Measurements from ENCODE around the gene CPNE6.
A peak's percentile ranks its signal among the peaks of the same experiment; 100 is the strongest.
"Not testable (repeated sequence)": the region's sequence is repeated elsewhere in the genome, so short reads cannot be mapped to it uniquely, and the experiment has no call there.

The CPNE6 gene

DNA sequence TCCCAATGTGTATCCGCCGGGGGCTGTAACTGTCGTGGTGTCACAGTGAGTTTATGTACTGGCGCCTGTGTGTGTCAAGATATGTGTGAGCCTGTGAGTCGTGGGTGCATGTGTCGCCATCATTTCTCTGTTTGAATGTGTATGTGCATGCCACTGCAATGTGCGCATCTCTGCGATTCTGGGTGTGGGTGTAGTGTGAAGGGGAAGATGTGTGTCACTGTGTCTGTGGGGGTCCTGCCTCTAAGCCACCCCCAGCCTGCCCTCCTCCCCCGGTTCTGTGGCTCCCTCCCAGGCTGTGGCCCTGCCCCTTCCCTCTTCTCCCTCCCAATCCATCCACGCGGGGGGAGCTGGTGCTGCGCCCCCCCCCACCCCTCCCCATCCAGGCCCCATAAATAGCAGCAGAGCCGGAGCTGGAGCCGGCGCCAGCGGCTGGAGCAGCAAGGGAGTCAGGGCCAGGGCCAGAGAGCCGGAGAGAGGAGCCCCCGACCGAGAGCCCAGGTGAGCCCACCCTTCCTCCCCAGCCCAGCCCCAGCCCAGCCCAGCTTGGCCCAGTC, at the start of gene CPNE6:
Gene CPNE6, plus strand, starts transcription at position 419 of the 554 bp plus-strand sequence. CDS start 1,375 bp downstream, outside the sequence.
- no peak for DNase-seq

DNA sequence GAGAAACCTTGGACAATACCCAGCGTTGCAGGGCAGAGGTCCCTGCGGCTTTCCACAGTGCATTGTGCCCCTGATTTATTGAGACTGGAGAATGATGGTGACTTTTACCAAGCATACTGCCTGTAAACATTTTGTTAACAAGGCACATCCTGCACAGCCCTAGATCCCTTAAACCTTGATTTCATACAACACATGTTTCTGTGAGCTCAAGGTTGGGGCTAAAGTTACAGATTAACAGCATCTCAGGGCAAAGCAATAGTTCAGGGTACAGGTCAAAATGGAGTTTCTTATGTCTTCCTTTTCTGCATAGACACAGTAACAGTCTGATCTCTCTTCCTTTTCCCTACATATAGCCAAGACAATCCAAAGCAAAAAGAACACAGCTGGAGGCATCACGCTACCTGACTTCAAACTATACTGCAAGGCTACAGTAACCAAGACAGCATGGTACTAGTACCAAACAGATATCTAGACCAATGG, 46.4 kb upstream of the CPNE6 start:
- not testable (repeated sequence) for DNase-seq

DNA sequence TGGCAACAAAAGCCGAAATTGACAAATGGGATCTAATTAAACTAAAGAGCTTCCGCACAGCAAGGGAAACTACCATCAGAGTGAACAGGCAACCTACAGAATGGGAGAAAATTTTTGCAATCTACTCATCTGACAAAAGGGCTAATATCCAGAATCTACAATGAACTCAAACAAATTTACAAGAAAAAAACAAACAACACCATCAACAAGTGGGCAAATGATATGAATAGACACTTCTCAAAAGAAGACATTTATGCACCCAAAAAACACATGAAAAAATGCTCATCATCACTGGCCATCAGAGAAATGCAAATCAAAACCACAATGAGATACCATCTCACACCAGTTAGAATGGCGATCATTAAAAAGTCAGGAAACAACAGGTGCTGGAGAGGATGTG, 41.7 kb upstream of the CPNE6 start:
- DNase-seq: not testable (repeated sequence)

DNA sequence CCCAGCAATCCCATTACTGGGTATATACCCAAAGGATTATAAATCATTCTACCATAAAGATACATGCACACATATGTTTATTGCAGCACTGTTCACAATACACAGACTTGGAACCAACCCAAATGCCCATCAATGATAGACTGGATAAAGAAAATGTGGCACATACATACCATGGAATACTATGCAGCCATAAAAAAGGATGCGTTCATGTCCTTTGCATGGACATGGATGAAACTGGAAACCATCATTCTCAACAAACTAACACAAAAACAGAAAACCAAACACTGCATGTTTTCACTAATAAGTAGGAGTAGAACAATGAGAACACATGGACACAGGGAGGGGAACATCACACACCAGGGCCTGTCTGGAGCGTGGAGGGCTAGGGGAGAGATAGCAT, 40.0 kb upstream of the CPNE6 start:
- not testable (repeated sequence) for DNase-seq

DNA sequence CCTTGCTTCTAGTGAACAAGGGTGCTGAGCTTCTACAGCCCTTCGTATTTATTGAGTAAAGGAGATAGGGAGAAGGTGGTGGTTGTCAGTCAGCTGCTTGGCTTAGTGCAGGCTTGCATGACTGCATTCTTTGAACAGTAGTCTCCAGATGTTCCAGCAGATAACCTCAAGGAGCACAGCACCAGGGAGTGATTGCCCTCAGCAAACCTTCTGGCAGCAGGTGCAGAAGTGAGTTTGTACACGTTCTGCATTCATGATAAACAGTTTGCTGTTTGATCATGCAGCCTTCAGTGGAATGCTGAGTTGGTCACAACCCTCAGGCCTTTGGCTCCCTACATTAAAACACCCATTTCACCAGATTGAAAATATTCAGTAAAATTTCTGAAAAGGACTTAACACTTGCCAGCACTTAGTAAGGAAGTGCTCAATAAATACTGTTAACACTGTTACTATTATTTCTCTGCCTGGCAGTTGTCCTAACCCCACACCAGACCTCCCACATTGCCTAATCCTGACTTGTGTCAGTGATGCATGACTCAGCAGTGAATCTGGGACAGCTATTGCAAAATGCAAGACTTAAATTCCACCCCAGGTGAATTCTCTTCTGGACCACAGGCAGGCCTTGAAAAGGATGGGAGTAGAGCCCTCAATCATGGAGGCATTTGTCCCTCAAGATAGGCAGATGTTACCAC, 38.5 kb upstream of the CPNE6 start:
- DNase-seq: no peak

DNA sequence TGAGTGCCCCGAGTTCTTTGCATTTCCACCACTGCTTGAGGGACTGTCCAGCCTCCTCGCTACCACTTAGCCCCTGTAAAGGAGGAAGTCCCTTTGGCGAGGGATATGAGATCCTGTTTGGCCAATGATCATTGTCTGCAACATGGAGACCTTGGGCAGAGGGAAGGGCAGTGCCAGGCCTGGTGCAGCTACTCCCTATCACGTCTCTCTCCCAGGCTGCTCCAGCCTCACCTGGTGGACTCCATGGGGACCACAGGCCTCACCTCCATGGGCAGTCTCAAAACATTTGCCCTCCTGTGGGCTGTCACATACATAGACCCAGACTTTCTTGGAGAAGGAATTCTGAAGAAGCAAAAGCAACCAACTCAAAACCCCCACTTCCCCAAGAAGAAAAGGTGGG, 35.6 kb upstream of the CPNE6 start:
- DNase-seq: not testable (repeated sequence)

DNA sequence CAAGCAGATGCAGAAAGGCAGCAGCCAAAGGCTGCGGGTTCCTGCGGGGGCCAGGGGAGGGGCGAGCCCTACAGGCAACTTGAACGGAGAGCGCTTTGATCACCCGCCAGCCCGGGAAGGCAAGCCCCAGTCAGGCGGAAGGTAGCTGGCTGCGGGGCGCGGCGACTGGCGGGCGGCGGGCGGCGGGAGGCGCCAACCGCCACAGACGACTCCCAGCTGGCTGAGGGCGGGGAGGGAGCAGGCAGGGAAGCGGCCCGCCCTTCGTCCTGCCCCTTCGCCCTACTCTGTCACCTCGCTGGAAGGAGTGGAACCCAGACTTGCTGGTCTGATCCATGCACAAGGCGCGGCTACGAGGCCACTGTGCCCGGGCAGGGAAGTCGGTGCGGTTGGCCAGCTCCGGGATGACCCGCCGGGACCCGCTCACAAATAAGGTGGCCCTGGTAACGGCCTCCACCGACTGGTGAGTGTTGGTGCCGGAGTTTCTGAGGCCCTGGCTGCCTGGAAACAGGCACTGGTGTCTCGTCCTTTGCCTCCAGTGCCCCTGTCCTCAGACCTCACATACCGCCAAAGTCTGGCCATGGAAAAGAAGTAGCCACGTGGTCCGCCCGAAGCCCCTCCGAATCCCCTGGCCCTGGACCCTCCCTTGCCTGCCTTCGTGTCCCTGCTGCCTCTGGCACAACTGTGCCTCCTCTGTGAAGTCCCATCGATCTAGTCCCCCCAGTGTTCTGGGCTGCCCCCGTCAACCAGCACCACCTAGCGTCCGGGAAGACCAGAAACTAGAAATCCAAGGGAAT, 35.0 kb upstream of the CPNE6 start:
- peak; percentile 72 for DNase-seq

DNA sequence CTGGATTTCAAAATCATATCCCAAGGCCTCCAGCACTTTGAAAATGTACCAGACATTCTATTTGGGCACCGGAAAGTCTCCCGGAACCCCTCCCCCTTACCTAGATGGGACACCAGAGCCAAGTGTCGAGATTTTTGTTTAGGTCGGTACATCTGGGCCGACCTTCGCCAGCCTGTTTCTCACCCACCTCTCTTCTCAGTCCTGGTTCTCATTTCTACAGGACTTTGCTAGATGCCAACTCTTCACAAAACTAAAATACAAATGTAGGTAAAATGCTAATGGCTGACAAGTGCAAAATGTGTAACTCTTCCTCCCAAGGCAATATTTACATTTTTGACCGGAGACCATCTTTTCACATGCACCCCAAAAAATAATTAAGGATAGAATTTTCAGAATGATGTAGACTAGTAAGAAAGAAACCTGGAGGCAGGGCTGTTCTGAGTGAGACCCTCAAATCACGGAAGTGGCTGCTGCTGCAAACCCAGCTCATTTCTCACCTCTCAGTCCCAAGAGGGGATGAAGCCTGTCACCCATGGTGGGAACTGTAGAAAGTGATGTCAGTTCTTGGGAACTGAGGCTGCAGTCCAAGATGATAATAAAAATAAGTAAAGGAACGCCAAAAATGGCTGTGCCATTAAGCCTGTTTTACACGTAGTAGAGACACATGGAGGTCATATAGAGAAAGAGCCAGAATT, 34.3 kb upstream of the CPNE6 start:
- DNase-seq: not testable (repeated sequence)

DNA sequence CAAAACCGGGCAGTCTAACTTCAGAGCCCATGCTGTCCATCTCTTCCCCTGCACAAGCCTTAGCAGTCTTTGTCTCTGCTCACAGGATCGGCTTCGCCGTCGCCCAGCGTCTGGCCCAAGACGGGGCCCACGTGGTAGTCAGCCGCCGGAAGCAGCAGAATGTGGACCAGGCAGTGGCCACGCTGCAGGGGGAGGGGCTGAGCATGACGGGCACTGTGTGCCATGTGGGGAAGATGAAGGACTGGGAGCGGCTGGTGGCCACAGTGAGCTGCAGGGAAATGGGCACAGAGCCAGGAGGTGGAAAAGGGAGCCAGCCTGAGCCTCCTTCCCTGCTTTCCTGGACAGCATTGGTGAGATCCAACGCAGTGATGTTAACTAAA, 33.7 kb upstream of the CPNE6 start:
- no peak for DNase-seq

DNA sequence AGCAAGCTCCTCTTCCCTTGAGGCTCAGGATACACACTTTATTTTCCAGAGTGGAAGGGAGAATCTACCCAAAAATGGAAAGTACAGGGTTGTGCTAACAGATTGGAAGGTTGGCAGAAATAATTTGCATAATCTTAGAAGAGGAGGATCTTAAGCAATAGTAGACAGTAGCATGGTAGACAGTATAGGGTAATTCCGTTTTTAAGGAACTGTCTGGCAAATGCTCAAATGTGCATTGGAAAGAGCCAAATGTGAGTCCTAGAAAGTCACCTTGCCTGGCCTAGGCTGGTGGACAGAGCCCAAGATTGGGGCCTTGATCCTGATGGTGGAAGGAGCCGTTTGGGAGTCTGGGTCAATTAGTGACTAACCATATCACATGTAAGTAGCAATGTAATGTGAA, 32.7 kb upstream of the CPNE6 start:
- DNase-seq: no peak

DNA sequence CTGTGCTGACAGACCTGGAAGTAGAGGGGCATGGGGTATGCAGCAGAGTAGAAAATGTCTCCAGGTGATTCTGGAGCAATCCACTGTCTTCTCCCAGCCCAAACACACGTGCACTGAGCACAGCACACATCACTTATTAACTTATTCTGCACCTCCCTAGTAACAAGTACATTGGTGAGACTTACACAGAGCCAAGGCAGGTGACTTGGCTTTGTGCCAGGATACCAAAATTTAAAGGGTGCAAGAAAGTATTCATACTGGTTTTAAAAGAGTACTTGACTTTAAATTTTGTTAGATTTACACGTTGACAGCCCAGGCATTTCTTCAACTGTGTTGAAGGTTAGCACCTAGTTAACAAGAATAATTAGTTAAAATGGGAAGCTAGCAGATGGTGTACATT, 30.7 kb upstream of the CPNE6 start:
- no peak for DNase-seq

DNA sequence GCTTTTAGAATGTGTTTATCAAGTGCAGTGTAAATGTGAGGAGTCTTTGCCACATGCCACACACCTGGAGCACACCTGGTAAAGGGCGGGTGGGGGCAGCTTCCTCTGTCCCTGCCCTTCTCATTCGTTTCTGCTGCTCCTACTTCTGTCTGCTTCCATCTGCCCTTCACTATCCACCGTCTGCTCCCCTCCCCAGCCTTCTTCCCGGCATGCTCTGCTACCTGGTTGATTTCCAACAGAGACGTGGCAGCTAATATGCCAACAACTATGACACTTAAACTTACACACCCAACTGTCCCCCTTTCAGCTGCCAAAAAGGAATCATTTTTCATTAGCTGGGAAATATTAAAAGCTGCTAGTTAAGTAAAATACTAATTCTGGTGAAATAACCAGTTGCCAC, 28.6 kb upstream of the CPNE6 start:
- DNase-seq: no peak

DNA sequence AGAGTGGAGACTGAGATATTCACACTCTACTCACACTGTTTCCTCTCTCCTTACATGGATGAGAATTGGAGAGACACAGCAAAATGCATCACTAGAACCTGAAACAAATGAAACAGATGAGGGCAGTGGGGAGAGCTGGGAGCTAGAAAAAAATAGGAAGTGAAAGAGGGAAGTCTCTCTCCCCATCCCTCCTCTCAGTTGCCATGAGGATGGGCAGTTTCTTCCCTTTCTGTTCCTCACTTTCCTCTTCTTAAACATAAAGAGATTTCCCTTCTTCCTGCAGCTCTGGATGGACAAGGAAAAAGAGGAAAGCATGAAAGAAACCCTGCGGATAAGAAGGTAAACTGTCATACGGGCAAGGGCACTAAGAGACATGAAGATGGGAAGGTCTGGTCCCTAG, 22.4 kb upstream of the CPNE6 start:
- not testable (repeated sequence) for DNase-seq

DNA sequence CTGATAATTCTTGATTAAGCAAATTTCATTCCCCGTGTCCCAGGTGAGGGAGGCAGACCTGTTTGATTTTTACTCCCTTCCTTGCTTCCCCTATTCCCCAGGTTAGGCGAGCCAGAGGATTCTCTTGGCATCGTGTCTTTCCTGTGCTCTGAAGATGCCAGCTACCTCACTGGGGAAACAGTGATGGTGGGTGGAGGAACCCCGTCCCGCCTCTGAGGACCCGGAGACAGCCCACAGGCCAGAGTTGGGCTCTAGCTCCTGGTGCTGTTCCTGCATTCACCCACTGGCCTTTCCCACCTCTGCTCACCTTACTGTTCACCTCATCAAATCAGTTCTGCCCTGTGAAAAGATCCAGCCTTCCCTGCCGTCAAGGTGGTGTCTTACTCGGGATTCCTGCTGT, 20.6 kb upstream of the CPNE6 start:
- not testable (repeated sequence) for DNase-seq

DNA sequence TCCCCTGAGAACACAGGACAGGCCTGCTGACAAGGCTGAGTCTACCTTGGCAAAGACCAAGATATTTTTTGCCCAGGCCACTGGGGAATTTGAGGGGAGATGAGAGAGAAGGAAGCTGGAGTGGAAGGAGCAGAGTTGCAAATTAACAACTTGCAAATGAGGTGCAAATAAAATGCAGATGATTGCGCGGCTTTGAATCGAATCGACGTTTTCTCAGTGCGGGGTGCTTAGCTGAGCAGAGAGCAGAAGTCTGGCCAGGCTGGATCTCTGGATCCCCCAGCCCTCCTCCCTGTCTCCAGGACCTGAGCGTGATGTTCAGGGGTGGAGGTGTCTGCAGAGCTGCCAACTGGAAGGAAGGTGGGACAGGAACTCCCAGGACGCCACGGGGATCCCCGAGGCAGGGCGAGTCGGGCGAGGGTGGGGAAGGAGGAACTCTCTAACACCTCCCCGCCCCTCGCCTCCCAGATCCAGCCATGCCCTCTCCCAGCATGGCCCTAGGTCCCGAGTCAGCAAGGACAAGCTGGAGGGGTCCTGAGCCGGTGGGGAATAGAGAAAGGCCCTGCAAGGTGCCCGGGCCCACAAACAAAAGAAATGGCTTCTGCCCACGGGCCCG, 20.1 kb upstream of the CPNE6 start:
- DNase-seq: peak; percentile 7

DNA sequence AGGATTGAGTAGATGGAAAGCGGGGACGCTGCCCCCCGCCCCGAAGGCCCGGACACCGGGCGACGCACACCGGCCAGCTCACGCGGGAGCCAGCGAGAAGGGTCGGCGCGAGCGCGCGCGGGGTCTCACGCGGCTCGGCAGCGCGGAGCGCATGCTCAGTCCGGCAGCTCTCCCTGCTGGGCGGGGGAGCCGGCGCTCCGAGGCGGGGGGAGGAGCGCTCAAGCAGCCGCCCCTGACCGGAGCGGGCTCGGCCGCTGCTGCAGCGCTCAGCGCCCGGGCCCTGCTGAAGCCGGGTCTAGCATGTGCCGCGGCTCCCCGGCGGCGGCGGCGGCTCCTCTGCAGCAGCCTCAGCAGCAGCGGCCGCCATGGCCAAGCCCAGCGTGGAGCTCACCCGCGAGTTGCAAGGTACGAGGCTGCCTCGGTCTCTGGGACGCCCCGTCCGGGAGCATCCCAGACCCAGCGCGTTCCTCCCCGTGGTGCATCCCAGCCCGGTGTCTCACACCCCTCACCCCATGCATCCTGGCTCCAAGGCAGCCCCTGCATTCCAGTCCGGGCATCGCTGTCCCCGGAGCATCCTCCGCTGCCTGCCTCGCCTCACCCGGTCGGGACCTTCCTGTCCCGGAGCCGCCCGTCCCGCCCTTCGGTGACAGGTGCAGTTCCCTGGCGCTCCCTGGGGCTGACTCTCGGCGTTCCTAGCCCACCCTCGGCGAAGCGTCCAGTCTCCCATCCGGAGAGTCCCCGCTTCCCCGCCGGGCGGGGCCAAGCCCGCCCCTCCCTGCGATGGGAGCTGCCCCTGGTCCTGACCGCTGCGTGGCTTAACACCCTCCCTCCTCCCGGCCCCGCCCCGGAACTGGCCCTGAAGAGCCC, 19.3 kb upstream of the CPNE6 start, which contains the start of gene CARMIL3:
Gene CARMIL3, plus strand, starts transcription at position 221 of the 867 bp plus-strand sequence. Its CDS starts 145 bp downstream, at position 366.
- DNase-seq: peak; percentile 64

DNA sequence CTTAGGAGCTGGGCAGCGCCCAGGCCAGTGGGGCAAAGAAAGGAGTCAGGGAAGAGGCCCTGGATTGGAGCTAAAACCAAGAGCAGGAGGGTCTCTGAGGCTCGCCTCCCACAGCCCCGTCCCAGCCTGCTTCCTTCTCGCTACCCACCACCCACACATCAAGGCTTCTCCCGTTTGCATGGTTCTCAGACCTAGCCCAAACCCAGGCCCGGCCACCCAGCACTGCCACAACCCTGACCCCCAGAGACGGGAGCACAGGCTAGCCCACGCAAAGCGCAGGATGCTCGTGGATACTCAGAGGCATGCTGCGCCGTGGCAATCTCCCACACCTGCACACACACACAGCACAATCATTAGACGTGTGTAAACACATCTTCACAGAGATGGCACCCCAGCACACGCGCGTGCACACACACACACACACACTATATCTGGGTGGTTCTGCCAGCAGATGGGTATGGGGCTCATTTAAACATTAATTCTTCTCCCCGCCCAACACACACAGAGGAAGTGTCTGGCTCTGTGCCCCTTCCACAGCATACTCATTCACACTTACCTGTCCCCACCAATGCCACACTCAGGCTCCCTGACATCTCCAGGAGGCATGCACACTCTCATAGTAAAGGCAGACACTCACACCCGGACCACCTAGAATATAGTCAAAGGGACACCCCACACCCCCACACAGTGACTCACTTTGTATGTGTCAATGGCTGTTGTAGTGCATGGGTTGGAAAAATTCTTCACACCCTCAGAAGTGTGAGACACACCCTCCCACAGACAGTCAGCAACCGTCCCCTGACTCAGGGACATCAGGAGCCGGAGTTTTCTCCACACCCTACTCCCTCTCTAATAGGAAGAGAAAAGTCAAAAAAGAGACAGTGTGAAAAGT, 18.5 kb upstream of the CPNE6 start:
- DNase-seq: peak; percentile 40

DNA sequence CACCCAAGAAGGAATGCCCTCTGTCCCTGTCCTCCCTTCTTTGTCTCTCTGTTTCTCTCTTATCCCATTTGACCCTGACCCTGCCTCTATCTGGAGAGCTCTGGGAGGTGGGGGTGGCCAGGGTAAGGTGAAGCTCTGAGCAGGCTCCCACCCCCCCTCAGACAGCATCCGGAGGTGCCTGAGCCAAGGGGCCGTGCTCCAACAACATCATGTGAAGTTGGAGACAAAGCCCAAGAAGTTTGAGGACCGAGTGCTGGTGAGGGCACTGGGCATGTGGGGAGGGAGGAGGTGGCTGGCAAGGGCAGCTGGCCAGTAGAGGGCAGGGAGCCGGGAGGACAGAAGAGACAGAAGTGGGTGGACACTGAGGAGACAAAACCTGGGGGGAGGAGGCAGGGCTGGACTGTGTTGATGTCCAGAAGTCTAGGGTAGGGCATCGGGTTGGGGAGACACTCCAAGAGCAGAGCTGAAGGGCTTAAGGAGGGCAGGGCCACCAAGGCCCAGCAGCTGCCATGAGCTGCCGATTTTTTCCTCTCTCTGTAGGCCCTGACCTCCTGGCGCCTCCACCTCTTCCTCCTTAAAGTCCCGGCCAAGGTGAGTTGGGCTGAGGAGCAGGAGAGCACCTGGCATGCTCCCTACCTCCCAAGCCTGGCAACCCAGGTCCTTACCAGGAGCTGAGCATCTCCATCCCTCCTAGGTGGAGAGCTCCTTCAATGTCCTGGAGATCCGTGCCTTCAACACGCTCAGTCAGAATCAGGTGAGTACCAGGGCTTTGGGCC, 17.6 kb upstream of the CPNE6 start:
- DNase-seq: no peak

DNA sequence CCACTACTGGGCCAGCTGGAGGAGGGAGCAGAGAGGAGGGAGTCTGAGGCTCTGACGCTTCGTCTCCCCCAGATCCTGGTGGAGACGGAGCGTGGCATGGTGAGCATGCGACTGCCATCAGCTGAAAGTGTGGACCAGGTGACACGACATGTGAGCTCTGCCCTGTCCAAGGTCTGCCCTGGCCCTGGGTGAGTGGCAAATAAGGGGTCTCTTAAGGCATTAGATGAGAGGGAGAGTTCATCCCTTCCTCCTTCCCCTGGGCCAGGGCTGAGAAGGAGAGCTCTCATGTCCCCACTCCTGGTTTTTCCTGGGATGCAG, 17.1 kb upstream of the CPNE6 start:
- DNase-seq: no peak

DNA sequence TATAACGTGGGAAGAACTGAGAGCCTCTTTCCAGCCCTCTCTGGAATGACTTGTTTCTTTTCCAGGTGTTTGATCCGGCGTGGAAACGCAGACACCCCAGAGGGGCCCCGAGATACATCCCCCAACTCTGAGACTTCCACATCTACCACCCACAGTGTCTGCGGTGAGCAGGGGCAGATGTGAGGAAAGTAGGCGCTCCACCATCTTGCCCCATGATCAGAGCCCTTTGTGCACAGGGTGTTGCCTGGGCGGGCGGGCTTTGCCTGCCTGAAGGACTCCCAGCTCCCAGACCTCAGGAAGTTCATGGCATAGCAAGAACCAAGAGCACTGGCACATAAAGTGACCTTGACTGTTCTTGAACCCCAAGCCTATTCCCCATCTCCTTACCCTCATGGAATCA, 16.7 kb upstream of the CPNE6 start:
- no peak for DNase-seq

Data from CD4-positive, alpha-beta T cell treated with Interleukin-10 for 1 hour (primary cell).